ENCODE measurements around the gene CR1L.

- TF ChIP-seq, protein P1, sequence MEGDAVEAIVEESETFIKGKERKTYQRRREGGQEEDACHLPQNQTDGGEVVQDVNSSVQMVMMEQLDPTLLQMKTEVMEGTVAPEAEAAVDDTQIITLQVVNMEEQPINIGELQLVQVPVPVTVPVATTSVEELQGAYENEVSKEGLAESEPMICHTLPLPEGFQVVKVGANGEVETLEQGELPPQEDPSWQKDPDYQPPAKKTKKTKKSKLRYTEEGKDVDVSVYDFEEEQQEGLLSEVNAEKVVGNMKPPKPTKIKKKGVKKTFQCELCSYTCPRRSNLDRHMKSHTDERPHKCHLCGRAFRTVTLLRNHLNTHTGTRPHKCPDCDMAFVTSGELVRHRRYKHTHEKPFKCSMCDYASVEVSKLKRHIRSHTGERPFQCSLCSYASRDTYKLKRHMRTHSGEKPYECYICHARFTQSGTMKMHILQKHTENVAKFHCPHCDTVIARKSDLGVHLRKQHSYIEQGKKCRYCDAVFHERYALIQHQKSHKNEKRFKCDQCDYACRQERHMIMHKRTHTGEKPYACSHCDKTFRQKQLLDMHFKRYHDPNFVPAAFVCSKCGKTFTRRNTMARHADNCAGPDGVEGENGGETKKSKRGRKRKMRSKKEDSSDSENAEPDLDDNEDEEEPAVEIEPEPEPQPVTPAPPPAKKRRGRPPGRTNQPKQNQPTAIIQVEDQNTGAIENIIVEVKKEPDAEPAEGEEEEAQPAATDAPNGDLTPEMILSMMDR (IDR thresholded peaks at IDR 0.05; ENCODE audit: low read length), result no peak
- no peak for TF ChIP-seq EZH2 (IDR thresholded peaks at IDR 0.05; ENCODE audit: borderline replicate concordance, low read length)
Measured at GRCh38 chr1:207748737-207749528, 104.0 kb downstream of the CR1L start.
